Activated CD4-positive, alpha-beta T cell treated with anti-CD3 and anti-CD28 coated beads for 36 hours (primary cell): ENCODE results near the gene EIF3B. TPM values are rescaled to one million over a fixed set of nuclear protein-coding genes. Genes with fewer than 3 reads are reported as not detected.
"Not testable (repeated sequence)": the region's sequence is repeated elsewhere in the genome, so short reads cannot be mapped to it uniquely, and the experiment has no call there.

ENCODE experiments used
- ATAC-seq: fragments of 200-7000 bp; cut with Tn5 transposase; one replicate; pipeline ENCODE4 v1.10.0; 2021; ENCODE audit warnings: mild to moderate bottlenecking, moderate library complexity
- CTCF ChIA-PET: fragments of 350-600 bp; sonication (Branson Sonifier 250); formaldehyde crosslinking; loops from one replicate; lab custom pipeline; 2021; ENCODE audit warnings: antibody characterized with exemption; lab: Charles Lee
- POLR2A ChIA-PET: fragments of 350-600 bp; sonication (Branson Sonifier 250); formaldehyde crosslinking; loops from one replicate; lab custom pipeline; 2021; ENCODE audit warnings: antibody characterized with exemption, inconsistent platforms; lab: Charles Lee
- DNase-seq: peaks from one replicate; pipeline ENCODE4 v3.0.0-alpha.2; 2020
- H3K27ac Mint-ChIP-seq: one replicate; pipeline ENCODE4 v1.8.0; 2021; ENCODE audit warnings: mixed read lengths
- H3K27me3 Mint-ChIP-seq: one replicate; pipeline ENCODE4 v1.8.0; 2021; ENCODE audit warnings: mixed read lengths
- H3K36me3 Mint-ChIP-seq: one replicate; pipeline ENCODE4 v1.8.0; 2021; ENCODE audit warnings: low read depth, mixed read lengths
- H3K4me1 Mint-ChIP-seq: one replicate; pipeline ENCODE4 v1.8.0; 2021; ENCODE audit warnings: mixed read lengths
- H3K4me3 Mint-ChIP-seq: one replicate; pipeline ENCODE4 v1.8.0; 2021; ENCODE audit warnings: mild to moderate bottlenecking, moderate library complexity, mixed read lengths
- H3K9me3 Mint-ChIP-seq: one replicate; pipeline ENCODE4 v1.8.0; 2021; ENCODE audit warnings: low read depth, mixed read lengths
- intact Hi-C, 2 experiments: fragments of 100-400 bp; cut with DNase I in 1 of 2; cut with micrococcal nuclease in 1 of 2; formaldehyde crosslinking; loops; one replicate each; pipeline versions ENCODE4 v1.14.2 to v1.15.1; 2022 to 2024; cut with DNase I, micrococcal nuclease
- total RNA-seq, 2 experiments: library from RNA; stranded (reverse); gene quantifications; one replicate each; pipeline ENCODE4 v1.2.3, GENCODE V29; 2021

The EIF3B gene
- total RNA-seq, 2 experiments from 2014 or later, result 185 to 227 TPM

GRCh38 chr7:2386964-2387669 lies 32.5 kb downstream of the EIF3B start:
- ATAC-seq (no peak), DNase-seq (no peak)
- no peaks in the 10 kb centered on the region for H3K27me3 Mint-ChIP-seq
- ChIA-PET CTCF (no interaction called here), POLR2A (no interaction called here)
- H3K9me3 Mint-ChIP-seq, result no peaks in the 10 kb centered on the region
- no peak overlapping the region for H3K4me3 Mint-ChIP-seq
- intact Hi-C loops, result loop anchor here in 1 of 2 experiments (10.0 kb wide), 1 partner anchor 48 kb away; no protein-coding TSS in a partner anchor
- no peak overlapping the region for H3K27ac Mint-ChIP-seq
- H3K36me3 Mint-ChIP-seq, result no peaks in the 10 kb centered on the region
- H3K4me1 Mint-ChIP-seq, result no peaks in the 10 kb centered on the region

GRCh38 chr7:2387897-2388636 lies 33.4 kb downstream of the EIF3B start:
- Mint-ChIP-seq H3K36me3 (no peaks in the 10 kb centered on the region), H3K4me1 (no peaks in the 10 kb centered on the region), H3K9me3 (no peaks in the 10 kb centered on the region), H3K27me3 (no peaks in the 10 kb centered on the region), H3K27ac (no peak overlapping the region), H3K4me3 (no peak overlapping the region)
- ATAC-seq (no peak), DNase-seq (no peak)
- intact Hi-C loops, result loop anchor here in 1 of 2 experiments (10.0 kb wide), 1 partner anchor 47 kb away; no protein-coding TSS in a partner anchor
- ChIA-PET CTCF (no interaction called here), POLR2A (no interaction called here)

- ATAC-seq (no peak), DNase-seq (no peak)
- CTCF ChIA-PET, result no interaction called here
- POLR2A ChIA-PET, result no interaction called here
- H3K4me3 Mint-ChIP-seq, result no peak overlapping the region
- no peaks in the 10 kb centered on the region for H3K4me1 Mint-ChIP-seq
- no peak overlapping the region for H3K27ac Mint-ChIP-seq
- H3K36me3 Mint-ChIP-seq, result no peaks in the 10 kb centered on the region
- no peaks in the 10 kb centered on the region for H3K27me3 Mint-ChIP-seq
- intact Hi-C loops, result loop anchor here in 1 of 2 experiments (10.0 kb wide), 1 partner anchor 46 kb away; no protein-coding TSS in a partner anchor
- no peaks in the 10 kb centered on the region for H3K9me3 Mint-ChIP-seq
These were observed 34.0 kb downstream of the EIF3B start for GRCh38 chr7:2388637-2388954.

- H3K9me3 Mint-ChIP-seq, H3K27ac Mint-ChIP-seq, DNase-seq, H3K36me3 Mint-ChIP-seq, intact Hi-C loops, CTCF ChIA-PET, POLR2A ChIA-PET, ATAC-seq, H3K27me3 Mint-ChIP-seq, H3K4me3 Mint-ChIP-seq, H3K4me1 Mint-ChIP-seq: not testable (repeated sequence)
These were observed 35.6 kb downstream of the EIF3B start for GRCh38 chr7:2390020-2390816.

GRCh38 chr7:2393706-2394105 lies 39.1 kb downstream of the EIF3B start:
- Mint-ChIP-seq H3K36me3 (no peaks in the 10 kb centered on the region), H3K4me1 (no peaks in the 10 kb centered on the region), H3K27ac (no peak overlapping the region), H3K9me3 (no peaks in the 10 kb centered on the region), H3K27me3 (no peaks in the 10 kb centered on the region), H3K4me3 (no peak overlapping the region)
- intact Hi-C loops, result no loop called here
- ATAC-seq (no peak), DNase-seq (no peak)
- CTCF ChIA-PET, result no interaction called here
- POLR2A ChIA-PET, result no interaction called here

GRCh38 chr7:2394566-2395082 lies 40.0 kb downstream of the EIF3B start:
- Mint-ChIP-seq H3K4me1 (peaks cover 1% of the 10 kb centered on the region), H3K27me3 (no peaks in the 10 kb centered on the region), H3K27ac (no peak overlapping the region), H3K4me3 (no peak overlapping the region), H3K36me3 (no peaks in the 10 kb centered on the region), H3K9me3 (no peaks in the 10 kb centered on the region)
- intact Hi-C loops, result no loop called here
- POLR2A ChIA-PET, result no interaction called here
- ATAC-seq (no peak), DNase-seq (no peak)
- CTCF ChIA-PET, result interaction anchor here (0.6 kb wide), 1 partner anchor 823 kb away, joined by 3 read pairs; no protein-coding TSS in a partner anchor

- ChIA-PET CTCF (no interaction called here), POLR2A (no interaction called here)
These were observed 43.9 kb downstream of the EIF3B start for GRCh38 chr7:2398506-2398905.

GRCh38 chr7:2399848-2400587 lies 45.4 kb downstream of the EIF3B start:
- Mint-ChIP-seq H3K27ac (peak overlapping the region; percentile 31), H3K27me3 (peaks cover 6% of the 10 kb centered on the region), H3K9me3 (peaks cover 4% of the 10 kb centered on the region), H3K4me1 (peaks cover 21% of the 10 kb centered on the region), H3K4me3 (no peak overlapping the region), H3K36me3 (no peaks in the 10 kb centered on the region)
- CTCF ChIA-PET, result interaction anchor here (0.6 to 1.0 kb wide), 2 partner anchors 31 to 618 kb away, joined by 3 read pairs; no protein-coding TSS in a partner anchor
- POLR2A ChIA-PET, result no interaction called here
- ATAC-seq (no peak), DNase-seq (peak; percentile 27)
- intact Hi-C loops, result no loop called here

More at GRCh38 chr7:2398506-2398905, 43.9 kb downstream of the EIF3B start:
- ATAC-seq, result no peak
- Mint-ChIP-seq H3K9me3 (no peaks in the 10 kb centered on the region), H3K27ac (no peak overlapping the region), H3K4me1 (peaks cover 13% of the 10 kb centered on the region), H3K36me3 (no peaks in the 10 kb centered on the region), H3K27me3 (no peaks in the 10 kb centered on the region), H3K4me3 (no peak overlapping the region)
- DNase-seq, result no peak
- intact Hi-C loops, result no loop called here

GRCh38 chr7:2402687-2403013 lies 48.0 kb downstream of the EIF3B start:
- Mint-ChIP-seq H3K4me1 (peaks cover 41% of the 10 kb centered on the region), H3K4me3 (peak overlapping the region; percentile 79), H3K27ac (no peak overlapping the region), H3K36me3 (no peaks in the 10 kb centered on the region), H3K27me3 (peaks cover 6% of the 10 kb centered on the region), H3K9me3 (peaks cover 4% of the 10 kb centered on the region)
- intact Hi-C loops, result loop anchor here (1.0 to 2.0 kb wide), 9 partner anchors 48 to 872 kb away; partner anchors contain the start of genes EIF3B (in 2 of the 2), BRAT1 (in 1 of the 2), LFNG (in 1 of the 2) and MAD1L1 (in 1 of the 2)
- ATAC-seq (no peak), DNase-seq (no peak)
- ChIA-PET CTCF (no interaction called here), POLR2A (interaction anchor here (0.5 to 1.0 kb wide), 2 partner anchors 45 to 47 kb away, joined by 4 read pairs; no protein-coding TSS in a partner anchor)

- Mint-ChIP-seq H3K27me3 (peaks cover 6% of the 10 kb centered on the region), H3K27ac (no peak within 1 kb of the TSS), H3K4me1 (peaks cover 41% of the 10 kb centered on the region), H3K36me3 (no peaks in the 10 kb centered on the region), H3K9me3 (peaks cover 4% of the 10 kb centered on the region), H3K4me3 (peak within 1 kb of the TSS; percentile 79)
- intact Hi-C loops, result loop anchor here (1.0 to 2.0 kb wide), 9 partner anchors 49 to 873 kb away; partner anchors contain the start of genes EIF3B (in 2 of the 2), BRAT1 (in 1 of the 2), LFNG (in 1 of the 2) and MAD1L1 (in 1 of the 2)
- DNase-seq (peak; percentile 97), ATAC-seq (peak; percentile 70)
- CTCF ChIA-PET, result interaction anchor here (0.7 kb wide), 1 partner anchor 247 kb away, joined by 3 read pairs; no protein-coding TSS in a partner anchor
- POLR2A ChIA-PET, result interaction anchor here (0.5 to 1.0 kb wide), 2 partner anchors 45 to 47 kb away, joined by 4 read pairs; no protein-coding TSS in a partner anchor
These were observed 48.5 kb downstream of the EIF3B start, which contains the start of gene CHST12 for GRCh38 chr7:2403014-2403717. CHST12 (plus strand) TSS chr7:2403611; CDS start chr7:2432640, 29,029 bp downstream.
